Esophagus squamous epithelium (tissue), 5 donors: ENCODE results near the gene CDK5RAP2. TPM values are rescaled to one million over a fixed set of nuclear protein-coding genes. Genes with fewer than 3 reads are reported as not detected.
"Not testable (repeated sequence)": the region's sequence is repeated elsewhere in the genome, so short reads cannot be mapped to it uniquely, and the experiment has no call there.

Experiments
- DNase-seq: peaks from one replicate; lab custom pipeline; 2025; lab: John Stamatoyannopoulos, UW
- H3K27ac ChIP-seq, 4 donors: fragments of 200-600 bp; sonication (generic); one replicate each; pipeline ENCODE4 v1.5.1; 2016 to 2019; ENCODE audit warnings: mild to moderate bottlenecking in 1 of 4
- H3K27me3 ChIP-seq, 4 donors: fragments of 200-600 bp; sonication (generic); 1 replicate in 3 of 4; 2 replicates in 1 of 4; pipeline versions ENCODE4 v1.5.1 to v1.6.0; 2017 to 2021; ENCODE audit warnings: antibody characterized with exemption in 1 of 4
- H3K36me3 ChIP-seq, 3 donors: fragments of 200-600 bp; sonication (generic); one replicate each; pipeline ENCODE4 v1.5.1; 2016 to 2019
- H3K4me1 ChIP-seq, 3 donors: fragments of 200-600 bp; sonication (generic); one replicate each; pipeline ENCODE4 v1.5.1; 2017 to 2019
- H3K4me3 ChIP-seq, 4 donors: fragments of 200-600 bp; sonication (generic); 1 replicate in 3 of 4; 2 replicates in 1 of 4; pipeline ENCODE4 v1.5.1; 2016 to 2019; ENCODE audit warnings: mild to moderate bottlenecking in 2 of 4, moderate library complexity in 1 of 4
- H3K9me3 ChIP-seq, 3 donors: fragments of 200-600 bp; sonication (generic); one replicate each; pipeline ENCODE4 v1.5.1; 2016 to 2019
- CTCF ChIP-seq, 6 experiments: fragments of 450-650 bp in 4 of 6; fragments of 200-600 bp in 2 of 6; sonication (generic) in 2 of 6; IDR thresholded peaks; one replicate each; pipeline ENCODE4 v1.5.1; 2016 to 2019; ENCODE audit warnings: antibody characterized with exemption in 6 of 6, mild to moderate bottlenecking in 4 of 6, moderate library complexity in 4 of 6
- POLR2A ChIP-seq, 4 donors: fragments of 450-650 bp; IDR thresholded peaks; one replicate each; pipeline ENCODE4 v1.6.1; 2017; ENCODE audit warnings: antibody characterized with exemption in 4 of 4, mild to moderate bottlenecking in 4 of 4, moderate library complexity in 3 of 4
- WGBS, 2 donors: methylation state at CpG; one replicate each; pipeline ENCODE4 v1.1.5; 2018; 5-methylcytosine and 5-hydroxymethylcytosine counted together
- intact Hi-C: fragments of 100-400 bp; cut with DNase I; formaldehyde crosslinking; loops from one replicate; pipeline ENCODE4 v1.15.0; 2022
- total RNA-seq, 4 donors: library from RNA; depleted of rRNA; stranded (reverse); fragments of >200 nt; gene quantifications; one replicate each; pipeline ENCODE4 v1.1.0, GENCODE V29; 2016
- donor health status: DM: yes; HTN: yes; CAD: no.

CDK5RAP2 gene
- total RNA-seq, 4 donors from 2014 or later = 23.2 to 41.2 (median 33.8) TPM

DNA sequence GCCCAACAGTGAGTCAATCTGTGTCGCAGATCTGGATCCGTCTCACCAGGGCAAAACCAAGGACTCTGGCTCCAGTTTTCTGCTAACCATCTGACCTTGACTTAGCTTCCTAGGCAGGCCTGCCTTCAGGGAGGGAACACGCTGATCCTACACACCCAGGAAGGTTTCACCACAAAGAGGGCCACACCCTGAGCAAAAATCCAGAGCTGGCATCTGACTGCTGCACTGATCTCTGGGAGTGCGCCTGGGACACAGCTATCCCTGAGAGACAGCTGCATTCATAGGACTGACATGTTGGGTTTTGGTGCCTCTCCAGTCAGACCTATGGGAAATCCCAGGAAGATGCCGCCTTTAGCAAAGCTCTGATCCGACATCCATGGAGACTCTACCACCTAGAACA, 47.5 kb downstream of the CDK5RAP2 start:
- Histone ChIP-seq H3K4me3 (peak overlapping the region; percentile 15 to 39 (median 22)), H3K36me3 (peaks cover 11 to 90% (median 44%) of the 10 kb centered on the region in 3 donors), H3K27me3 (no peaks in the 10 kb centered on the region), H3K27ac (peak overlapping the region; percentile 87 to 96 (median 92)), H3K9me3 (no peaks in the 10 kb centered on the region), H3K4me1 (peaks cover 4 to 35% (median 12%) of the 10 kb centered on the region in 3 donors)
- DNase-seq = no peak
- TF ChIP-seq POLR2A (IDR thresholded peaks at IDR 0.05) (no peak), CTCF (IDR thresholded peaks at IDR 0.05) (no peak)
- 36 to 55% methylated on average over 4 to 6 of the region's 6 CpGs for WGBS, 2 donors
- intact Hi-C loops = no loop called here

DNA sequence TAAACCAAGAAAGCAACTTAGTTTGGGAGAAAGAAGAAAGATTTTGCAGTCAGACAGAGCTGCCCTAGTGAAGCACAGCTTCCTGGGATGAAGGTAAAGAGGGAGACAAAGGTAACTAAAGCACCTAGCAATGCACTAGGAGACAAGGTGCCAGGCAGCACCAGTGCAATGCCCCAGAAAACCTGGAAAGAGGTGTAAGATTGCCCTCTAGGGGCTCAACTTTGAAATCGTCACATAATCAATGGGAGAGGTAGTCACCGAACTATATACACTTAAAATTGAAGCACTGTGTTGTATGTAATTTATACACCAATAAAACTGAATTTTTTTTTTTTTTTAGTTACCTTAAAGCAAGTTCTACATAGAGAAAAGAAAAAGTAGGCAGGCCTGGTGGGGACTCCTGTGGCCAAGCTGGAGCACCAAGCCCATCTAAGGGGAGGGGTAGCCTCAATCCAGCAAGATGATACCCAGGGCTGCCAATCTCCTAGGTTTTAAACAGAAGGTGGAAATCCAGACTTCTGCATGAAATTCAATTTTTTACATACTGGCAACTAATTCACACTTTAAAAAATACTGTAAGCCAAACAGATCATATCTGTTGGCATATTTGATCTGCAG, 48.2 kb downstream of the CDK5RAP2 start:
- intact Hi-C loops = no loop called here
- H3K36me3 ChIP-seq = peaks cover 15 to 90% (median 44%) of the 10 kb centered on the region in 3 donors
- peaks cover 4 to 35% (median 12%) of the 10 kb centered on the region in 3 donors for H3K4me1 ChIP-seq
- H3K4me3 ChIP-seq = no peak overlapping the region
- TF ChIP-seq POLR2A (IDR thresholded peaks at IDR 0.05) (no peak), CTCF (IDR thresholded peaks at IDR 0.05) (peak in 5 of 6 experiments; percentile 23 to 61 (median 42))
- peak overlapping the region; percentile 87 to 96 (median 92) for H3K27ac ChIP-seq
- 25 to 72% methylated on average over 2 of the region's 2 CpGs for WGBS, 2 donors
- H3K27me3 ChIP-seq = no peaks in the 10 kb centered on the region
- no peak for DNase-seq
- H3K9me3 ChIP-seq = no peaks in the 10 kb centered on the region

- H3K27ac ChIP-seq, intact Hi-C loops, H3K4me3 ChIP-seq, H3K27me3 ChIP-seq, H3K9me3 ChIP-seq, DNase-seq: not testable (repeated sequence)
- Histone ChIP-seq H3K4me1 (peaks cover 4 to 35% (median 12%) of the 10 kb centered on the region in 3 donors), H3K36me3 (peaks cover 23 to 90% (median 44%) of the 10 kb centered on the region in 3 donors)
- 86 to 91% methylated on average over 5 to 6 of the region's 6 CpGs for WGBS, 2 donors
Measured at GRCh38 chr9:120530220-120530832, 49.6 kb downstream of the CDK5RAP2 start.

GRCh38 chr9:120528829-120529228, 51.1 kb downstream of the CDK5RAP2 start:
- TF ChIP-seq POLR2A (IDR thresholded peaks at IDR 0.05) = no peak
- TF ChIP-seq CTCF (IDR thresholded peaks at IDR 0.05) = no peak
- WGBS, 2 donors = 78% methylated on average over 7 of the region's 7 CpGs
- intact Hi-C loops = no loop called here
- H3K4me3 ChIP-seq = no peak overlapping the region
- H3K9me3 ChIP-seq = no peaks in the 10 kb centered on the region
- H3K27ac ChIP-seq = no peak overlapping the region
- peaks cover 13 to 90% (median 36%) of the 10 kb centered on the region in 3 donors for H3K36me3 ChIP-seq
- H3K27me3 ChIP-seq = no peaks in the 10 kb centered on the region
- peaks cover 4 to 29% (median 12%) of the 10 kb centered on the region in 3 donors for H3K4me1 ChIP-seq
- DNase-seq = no peak

GRCh38 chr9:120528327-120528726, 51.6 kb downstream of the CDK5RAP2 start:
- no peak for TF ChIP-seq CTCF (IDR thresholded peaks at IDR 0.05)
- Histone ChIP-seq H3K4me3 (no peak overlapping the region), H3K36me3 (peaks cover 13 to 93% (median 36%) of the 10 kb centered on the region in 3 donors), H3K4me1 (peaks cover 3 to 24% (median 12%) of the 10 kb centered on the region in 3 donors), H3K27me3 (no peaks in the 10 kb centered on the region), H3K27ac (no peak overlapping the region), H3K9me3 (no peaks in the 10 kb centered on the region)
- intact Hi-C loops = no loop called here
- DNase-seq = no peak
- WGBS, 2 donors = 91 to 94% methylated on average over 1 of the region's 1 CpG
